ENCODE data around the gene TTLL8. TPM values are rescaled to one million over a fixed set of nuclear protein-coding genes. Genes with fewer than 3 reads are reported as not detected.

Gene TTLL8
- polyA plus RNA-seq, 1 experiment = not detected

DNA sequence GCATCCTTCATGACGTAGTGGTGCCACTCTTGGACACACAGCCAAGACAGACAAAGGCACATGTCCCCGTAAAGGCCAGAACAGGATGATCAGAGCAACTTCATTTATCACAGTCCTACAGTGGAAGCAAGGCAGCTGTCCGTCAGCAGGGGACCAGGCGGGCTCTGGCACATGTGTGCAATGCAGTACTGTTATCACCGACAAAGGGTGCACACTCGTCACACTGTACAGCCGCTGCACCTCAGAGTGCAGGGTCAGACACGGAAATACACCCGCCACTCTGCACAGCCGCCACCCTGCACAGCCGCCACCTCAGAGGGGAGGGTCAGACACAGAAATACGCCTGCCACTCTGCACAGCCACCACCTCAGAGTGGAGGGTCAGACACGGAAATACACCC, 32.1 kb downstream of the TTLL8 start:
- H3K4me3 ChIP-seq (ENCODE audit: low read depth, low read length) = no peak overlapping the region
- POLR2A ChIA-PET = no interaction called here
- no peaks in the 10 kb centered on the region for H3K36me3 ChIP-seq (ENCODE audit: control insufficient read depth, insufficient read depth, low read length)
- H3K27me3 ChIP-seq (ENCODE audit: control insufficient read depth, insufficient read depth, low read length) = peaks cover 5% of the 10 kb centered on the region; the same call in 1 of the 2 replicates
- CTCF ChIA-PET = no interaction called here
- TF ChIP-seq, protein P1, sequence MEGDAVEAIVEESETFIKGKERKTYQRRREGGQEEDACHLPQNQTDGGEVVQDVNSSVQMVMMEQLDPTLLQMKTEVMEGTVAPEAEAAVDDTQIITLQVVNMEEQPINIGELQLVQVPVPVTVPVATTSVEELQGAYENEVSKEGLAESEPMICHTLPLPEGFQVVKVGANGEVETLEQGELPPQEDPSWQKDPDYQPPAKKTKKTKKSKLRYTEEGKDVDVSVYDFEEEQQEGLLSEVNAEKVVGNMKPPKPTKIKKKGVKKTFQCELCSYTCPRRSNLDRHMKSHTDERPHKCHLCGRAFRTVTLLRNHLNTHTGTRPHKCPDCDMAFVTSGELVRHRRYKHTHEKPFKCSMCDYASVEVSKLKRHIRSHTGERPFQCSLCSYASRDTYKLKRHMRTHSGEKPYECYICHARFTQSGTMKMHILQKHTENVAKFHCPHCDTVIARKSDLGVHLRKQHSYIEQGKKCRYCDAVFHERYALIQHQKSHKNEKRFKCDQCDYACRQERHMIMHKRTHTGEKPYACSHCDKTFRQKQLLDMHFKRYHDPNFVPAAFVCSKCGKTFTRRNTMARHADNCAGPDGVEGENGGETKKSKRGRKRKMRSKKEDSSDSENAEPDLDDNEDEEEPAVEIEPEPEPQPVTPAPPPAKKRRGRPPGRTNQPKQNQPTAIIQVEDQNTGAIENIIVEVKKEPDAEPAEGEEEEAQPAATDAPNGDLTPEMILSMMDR (IDR thresholded peaks at IDR 0.05; ENCODE audit: insufficient read depth, low read depth, low read length) = no peak
- DNase-seq (ENCODE audit: low read depth) = no peak

DNA sequence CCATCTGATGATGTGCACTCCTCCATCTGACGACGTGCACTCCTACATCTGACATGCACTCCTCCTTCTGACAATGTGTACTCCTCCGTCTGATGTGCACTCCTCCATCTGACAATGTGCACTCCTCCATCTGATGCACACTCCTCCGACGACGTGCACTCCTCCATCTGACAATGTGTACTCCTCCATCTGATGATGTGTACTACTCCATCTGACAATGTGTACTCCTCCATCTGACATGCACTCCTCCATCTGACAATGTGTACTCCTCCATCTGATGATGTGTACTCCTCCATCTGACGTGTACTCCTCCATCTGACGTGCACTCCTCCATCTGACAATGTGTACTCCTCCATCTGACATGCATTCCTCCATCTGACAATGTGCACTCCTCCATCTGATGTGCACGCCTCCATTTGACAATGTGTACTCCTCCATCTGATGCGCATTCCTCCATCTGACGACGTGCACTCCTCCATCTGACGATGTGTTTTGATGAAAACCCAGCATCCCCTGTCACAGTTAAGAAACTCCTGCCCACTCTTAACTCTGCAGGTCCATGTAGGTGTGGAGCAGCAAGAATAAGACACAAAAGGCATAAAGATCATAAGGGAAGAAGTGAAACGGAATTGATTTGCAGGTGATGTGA, 35.8 kb downstream of the TTLL8 start:
- H3K36me3 ChIP-seq (ENCODE audit: control insufficient read depth, insufficient read depth, low read length) = no peaks in the 10 kb centered on the region
- DNase-seq (ENCODE audit: low read depth) = no peak
- CTCF ChIA-PET = no interaction called here
- TF ChIP-seq, protein P1 (IDR thresholded peaks at IDR 0.05; ENCODE audit: insufficient read depth, low read depth, low read length) = no peak
- peaks cover 8% of the 10 kb centered on the region; the same call in 1 of the 2 replicates for H3K27me3 ChIP-seq (ENCODE audit: control insufficient read depth, insufficient read depth, low read length)
- no peak overlapping the region for H3K4me3 ChIP-seq (ENCODE audit: low read depth, low read length)
- POLR2A ChIA-PET = no interaction called here

DNA sequence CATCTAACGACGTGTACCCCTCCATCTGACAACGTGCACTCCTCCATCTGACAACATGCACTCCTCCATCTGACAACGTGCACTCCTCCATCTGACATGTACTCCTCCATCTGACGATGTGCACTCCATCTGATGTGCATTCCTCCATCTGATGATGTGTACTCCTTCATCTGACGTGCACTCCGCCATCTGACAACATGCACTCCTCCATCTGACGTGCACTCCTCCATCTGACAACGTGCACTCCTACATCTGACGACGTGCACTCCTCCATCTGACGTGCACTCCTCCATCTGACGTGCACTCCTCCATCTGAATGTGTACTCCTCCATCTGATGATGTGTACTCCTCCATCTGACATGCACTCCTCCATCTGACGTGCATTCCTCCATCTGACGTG, 37.5 kb downstream of the TTLL8 start:
- CTCF ChIA-PET = no interaction called here
- TF ChIP-seq, protein P1 (IDR thresholded peaks at IDR 0.05; ENCODE audit: insufficient read depth, low read depth, low read length) = no peak
- no peak for DNase-seq (ENCODE audit: low read depth)

DNA sequence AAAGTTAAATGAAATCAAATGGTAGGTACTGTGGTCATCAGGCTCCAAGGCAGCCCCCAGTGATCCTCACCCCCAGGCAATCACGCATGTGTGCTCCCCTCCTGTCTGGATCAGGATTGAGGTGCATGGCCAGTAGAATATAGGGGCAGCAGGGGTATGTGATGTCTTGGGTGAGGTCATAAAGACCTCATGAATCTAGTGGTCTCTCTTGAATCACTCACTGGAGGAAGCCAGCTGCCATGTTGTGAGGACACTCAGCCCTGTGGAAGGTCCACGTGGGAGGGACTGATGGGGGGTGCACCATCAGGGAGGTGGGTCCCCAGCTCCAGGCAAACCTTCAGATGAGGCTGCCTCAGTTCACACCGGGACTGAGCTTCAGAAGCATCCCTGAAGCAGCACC, 38.8 kb downstream of the TTLL8 start:
- ChIA-PET CTCF (interaction anchor here (1.1 to 4.2 kb wide), 2 partner anchors 11 to 15 kb away, joined by 4 to 18 read pairs; no protein-coding TSS in a partner anchor), POLR2A (no interaction called here)
- H3K4me3 ChIP-seq (ENCODE audit: low read depth, low read length) = no peak overlapping the region
- TF ChIP-seq, protein P1 (IDR thresholded peaks at IDR 0.05; ENCODE audit: insufficient read depth, low read depth, low read length) = no peak
- no peaks in the 10 kb centered on the region for H3K36me3 ChIP-seq (ENCODE audit: control insufficient read depth, insufficient read depth, low read length)
- no peak for DNase-seq (ENCODE audit: low read depth)
- H3K27me3 ChIP-seq (ENCODE audit: control insufficient read depth, insufficient read depth, low read length) = peaks cover 14% of the 10 kb centered on the region

More for the DNA sequence above, 37.5 kb downstream of the TTLL8 start:
- Histone ChIP-seq H3K36me3 (ENCODE audit: control insufficient read depth, insufficient read depth, low read length) (no peaks in the 10 kb centered on the region), H3K4me3 (ENCODE audit: low read depth, low read length) (no peak overlapping the region), H3K27me3 (ENCODE audit: control insufficient read depth, insufficient read depth, low read length) (peaks cover 8% of the 10 kb centered on the region; the same call in 1 of the 2 replicates)
- POLR2A ChIA-PET = no interaction called here

DNA sequence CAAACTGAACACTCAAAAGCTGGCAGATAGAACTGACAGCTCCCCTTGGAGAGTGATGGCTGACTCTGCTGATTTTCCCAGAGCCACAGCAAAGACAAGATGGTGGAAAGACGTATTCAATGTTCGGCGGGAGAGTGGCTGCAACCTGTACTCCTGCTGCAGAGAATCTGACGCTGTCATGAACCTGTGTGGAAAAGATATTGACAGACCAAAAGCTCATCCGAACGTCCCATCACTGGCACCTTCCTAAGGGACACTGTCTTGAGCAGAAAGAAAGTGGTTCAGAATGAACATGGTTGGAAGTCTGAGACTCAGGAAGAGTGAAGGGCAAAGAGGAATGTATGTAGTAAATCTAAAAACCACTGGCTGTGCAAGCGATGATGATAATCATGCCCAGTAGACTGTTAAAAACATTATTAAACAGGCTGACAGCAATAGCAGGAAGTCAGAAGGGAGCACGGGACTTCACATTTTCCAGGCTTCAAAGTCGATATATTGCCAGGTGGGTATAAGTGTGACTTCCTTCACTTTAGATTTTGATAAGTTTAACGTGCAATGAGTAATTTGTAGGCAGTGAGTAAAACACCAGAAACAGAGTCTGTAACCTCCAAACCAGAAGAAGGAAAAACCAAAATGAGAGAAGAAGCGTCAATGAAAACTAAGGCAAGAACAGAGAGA, 39.4 kb downstream of the TTLL8 start:
- DNase-seq (ENCODE audit: low read depth) = no peak
- TF ChIP-seq, protein P1 (IDR thresholded peaks at IDR 0.05; ENCODE audit: insufficient read depth, low read depth, low read length) = no peak

More for the DNA sequence above, 39.4 kb downstream of the TTLL8 start:
- H3K4me3 ChIP-seq (ENCODE audit: low read depth, low read length) = no peak overlapping the region
- H3K36me3 ChIP-seq (ENCODE audit: control insufficient read depth, insufficient read depth, low read length) = no peaks in the 10 kb centered on the region
- H3K27me3 ChIP-seq (ENCODE audit: control insufficient read depth, insufficient read depth, low read length) = peaks cover 20% of the 10 kb centered on the region
- ChIA-PET POLR2A (interaction anchor here (0.7 kb wide), 1 partner anchor 162 kb away, joined by 9 read pairs; no protein-coding TSS in a partner anchor), CTCF (interaction anchor here (4.2 kb wide), 1 partner anchor 12 kb away, joined by 18 read pairs; no protein-coding TSS in a partner anchor)
